Measurements from ENCODE around the gene YJEFN3.

Gene YJEFN3

GRCh38 chr19:19524053-19524452 is 4.7 kb upstream of the YJEFN3 start:
- no peak for DNase-seq

- DNase-seq, result no peak
Measured at GRCh38 chr19:19525611-19526380, 2.9 kb upstream of the YJEFN3 start.

- no peak for DNase-seq
Measured at GRCh38 chr19:19526581-19527370, 1.9 kb upstream of the YJEFN3 start.

GRCh38 chr19:19527371-19527656 is 1.4 kb upstream of the YJEFN3 start:
- no peak for DNase-seq

- DNase-seq, result no peak
Measured at GRCh38 chr19:19527674-19528625, 761 bp upstream of the YJEFN3 start.

- DNase-seq, result no peak
Measured at GRCh38 chr19:19529783-19530422, 1.2 kb downstream of the YJEFN3 start.

GRCh38 chr19:19530423-19530804 is 1.7 kb downstream of the YJEFN3 start:
- DNase-seq, result no peak

- no peak for DNase-seq
Measured at GRCh38 chr19:19530889-19531288, 2.2 kb downstream of the YJEFN3 start.

GRCh38 chr19:19531951-19532805 is 3.5 kb downstream of the YJEFN3 start:
- peak; percentile 30 for DNase-seq

GRCh38 chr19:19532806-19533701 is 4.3 kb downstream of the YJEFN3 start:
- DNase-seq, result no peak

GRCh38 chr19:19533841-19534240 is 5.1 kb downstream of the YJEFN3 start:
- no peak for DNase-seq

- DNase-seq, result no peak
Measured at GRCh38 chr19:19534556-19535265, 6.0 kb downstream of the YJEFN3 start.

GRCh38 chr19:19535311-19536191 is 6.8 kb downstream of the YJEFN3 start:
- DNase-seq, result no peak

GRCh38 chr19:19537075-19538048 is 8.7 kb downstream of the YJEFN3 start:
- DNase-seq, result no peak

GRCh38 chr19:19538061-19538784 is 9.5 kb downstream of the YJEFN3 start, which contains the start of gene CILP2:
CILP2 (plus strand) TSS chr19:19538265; CDS start chr19:19538350, 85 bp downstream.
- peak; percentile 26 for DNase-seq

- no peak for DNase-seq
Measured at GRCh38 chr19:19538785-19539166, 10.1 kb downstream of the YJEFN3 start.

GRCh38 chr19:19539698-19540063 is 11.0 kb downstream of the YJEFN3 start:
- DNase-seq, result no peak
